PC-9 (cell line): ENCODE results near the gene ACTG1. TPM values are rescaled to one million over a fixed set of nuclear protein-coding genes. Genes with fewer than 3 reads are reported as not detected.

Experiments used
- BruUV-seq: library from RNA; stranded (reverse); fragments of 400-500 nt; replicated peaks from 2 replicates; lab custom pipeline; 2021; lab: Mats Ljungman, UMichigan
- CTCF ChIA-PET: fragments of 300-600 bp; sonication (Branson Sonifier 250); formaldehyde crosslinking; loops from one replicate; lab custom pipeline; 2022; ENCODE audit warnings: antibody characterized with exemption; lab: Charles Lee
- POLR2A ChIA-PET: fragments of 300-600 bp; sonication (Branson Sonifier 250); formaldehyde crosslinking; loops from one replicate; lab custom pipeline; 2022; ENCODE audit warnings: antibody characterized with exemption; ENCODE audit not compliant: unreplicated experiment; lab: Charles Lee
- DNase-seq, 2 experiments: peaks; one replicate each; pipeline versions ENCODE4 v3.0.0 to v3.0.0-alpha.2; 2015 to 2022; ENCODE audit warnings: mixed read lengths in 1 of 2
- H2AFZ ChIP-seq: fragments of 200-600 bp; sonication (generic); 2 replicates; pipeline ENCODE4 v1.8.1; 2017; ENCODE audit warnings: antibody characterized with exemption
- H3F3A ChIP-seq: fragments of 200-600 bp; sonication (generic); 2 replicates; pipeline ENCODE4 v1.8.1; 2017; ENCODE audit warnings: antibody characterized with exemption, mild to moderate bottlenecking, low read depth; ENCODE audit not compliant: insufficient read depth
- H3K27ac ChIP-seq: fragments of 200-600 bp; sonication (generic); 2 replicates; pipeline ENCODE4 v1.6.1; 2016; ENCODE audit warnings: mixed run types
- H3K27me3 ChIP-seq: fragments of 200-600 bp; sonication (generic); 2 replicates; pipeline ENCODE4 v1.6.1; 2016; ENCODE audit warnings: low read depth, mixed run types; ENCODE audit not compliant: insufficient read depth
- H3K36me3 ChIP-seq: fragments of 200-600 bp; sonication (generic); 2 replicates; pipeline ENCODE4 v1.6.1; 2016; ENCODE audit warnings: low read depth, mixed run types
- H3K4me1 ChIP-seq: fragments of 200-600 bp; sonication (generic); replicated peaks from 2 replicates; pipeline ENCODE4 v1.6.1; 2016; ENCODE audit warnings: mixed run types; ENCODE audit not compliant: insufficient read depth
- H3K4me2 ChIP-seq: fragments of 200-600 bp; sonication (generic); 2 replicates; pipeline ENCODE4 v1.6.1; 2017; ENCODE audit warnings: mixed run types
- H3K4me3 ChIP-seq: fragments of 200-600 bp; sonication (generic); 2 replicates; pipeline ENCODE4 v1.6.1; 2016; ENCODE audit warnings: mixed run types
- H3K79me2 ChIP-seq: fragments of 200-600 bp; sonication (generic); 2 replicates; pipeline ENCODE4 v1.6.1; 2017; ENCODE audit warnings: low read depth, mixed run types
- H3K9me2 ChIP-seq: fragments of 200-600 bp; sonication (generic); 2 replicates; pipeline ENCODE4 v1.8.1; 2017; ENCODE audit warnings: mild to moderate bottlenecking; ENCODE audit not compliant: insufficient read depth
- H3K9me3 ChIP-seq: fragments of 200-600 bp; sonication (generic); 2 replicates; pipeline ENCODE4 v1.8.1; 2016; ENCODE audit warnings: low read depth; ENCODE audit not compliant: insufficient read depth
- H4K20me1 ChIP-seq: fragments of 200-600 bp; sonication (generic); 2 replicates; pipeline ENCODE4 v1.8.1; 2017; ENCODE audit not compliant: insufficient read depth
- EZH2 ChIP-seq: fragments of 200-600 bp; sonication (generic); IDR thresholded peaks from 2 replicates; pipeline ENCODE4 v1.8.0; 2017; ENCODE audit warnings: antibody characterized with exemption, low read depth
- intact Hi-C: fragments of 100-400 bp; cut with micrococcal nuclease; formaldehyde crosslinking; loops from one replicate; pipeline ENCODE4 v1.10.0; 2022; ENCODE audit not compliant: unreplicated experiment
- total RNA-seq: library from RNA; stranded (reverse); gene quantifications from 2 replicates; pipeline ENCODE4 v1.2.3, GENCODE V29; 2021
- TF ChIP-seq, protein P1 (sequence below): fragments of 200-600 bp; sonication (generic); conservative IDR thresholded peaks from 2 replicates; pipeline ENCODE4 v1.6.1; 2017; ENCODE audit warnings: mixed run types, antibody characterized with exemption, mild to moderate bottlenecking, moderate library complexity

ACTG1 gene
- total RNA-seq, 1 experiment from 2014 or later = 3,629 TPM

- H3K79me2 ChIP-seq = no peaks in the 10 kb centered on the region
- no peak for TF ChIP-seq EZH2
- TF ChIP-seq, protein P1, sequence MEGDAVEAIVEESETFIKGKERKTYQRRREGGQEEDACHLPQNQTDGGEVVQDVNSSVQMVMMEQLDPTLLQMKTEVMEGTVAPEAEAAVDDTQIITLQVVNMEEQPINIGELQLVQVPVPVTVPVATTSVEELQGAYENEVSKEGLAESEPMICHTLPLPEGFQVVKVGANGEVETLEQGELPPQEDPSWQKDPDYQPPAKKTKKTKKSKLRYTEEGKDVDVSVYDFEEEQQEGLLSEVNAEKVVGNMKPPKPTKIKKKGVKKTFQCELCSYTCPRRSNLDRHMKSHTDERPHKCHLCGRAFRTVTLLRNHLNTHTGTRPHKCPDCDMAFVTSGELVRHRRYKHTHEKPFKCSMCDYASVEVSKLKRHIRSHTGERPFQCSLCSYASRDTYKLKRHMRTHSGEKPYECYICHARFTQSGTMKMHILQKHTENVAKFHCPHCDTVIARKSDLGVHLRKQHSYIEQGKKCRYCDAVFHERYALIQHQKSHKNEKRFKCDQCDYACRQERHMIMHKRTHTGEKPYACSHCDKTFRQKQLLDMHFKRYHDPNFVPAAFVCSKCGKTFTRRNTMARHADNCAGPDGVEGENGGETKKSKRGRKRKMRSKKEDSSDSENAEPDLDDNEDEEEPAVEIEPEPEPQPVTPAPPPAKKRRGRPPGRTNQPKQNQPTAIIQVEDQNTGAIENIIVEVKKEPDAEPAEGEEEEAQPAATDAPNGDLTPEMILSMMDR = peak; percentile 56
- no peak overlapping the region for H3K4me3 ChIP-seq
- H3K4me1 ChIP-seq = no peaks in the 10 kb centered on the region
- no peaks in the 10 kb centered on the region for H3K36me3 ChIP-seq
- BruUV-seq = no TSS peak
- peak in 1 of 2 experiments; percentile 42 for DNase-seq
- no peaks in the 10 kb centered on the region for H4K20me1 ChIP-seq
- no peak overlapping the region for H3K4me2 ChIP-seq
- CTCF ChIA-PET = no interaction called here
- H3K9me3 ChIP-seq = no peaks in the 10 kb centered on the region
- intact Hi-C loops = no loop called here
- H3K27ac ChIP-seq = no peak overlapping the region
- no peak overlapping the region for H2AFZ ChIP-seq
- H3F3A ChIP-seq = no peaks in the 10 kb centered on the region
- no peaks in the 10 kb centered on the region for H3K9me2 ChIP-seq
- POLR2A ChIA-PET = no interaction called here
- no peaks in the 10 kb centered on the region for H3K27me3 ChIP-seq
These were observed 24.8 kb upstream of the ACTG1 start for GRCh38 chr17:81537343-81537855.

GRCh38 chr17:81536299-81537290, 24.0 kb upstream of the ACTG1 start:
- no peak for DNase-seq
- H3K4me1 ChIP-seq = no peaks in the 10 kb centered on the region
- no peak overlapping the region for H3K4me2 ChIP-seq
- TF ChIP-seq, protein P1 = no peak
- TF ChIP-seq EZH2 = no peak
- no peak overlapping the region for H3K27ac ChIP-seq
- H4K20me1 ChIP-seq = no peaks in the 10 kb centered on the region
- no peaks in the 10 kb centered on the region for H3K9me2 ChIP-seq
- H2AFZ ChIP-seq = no peak overlapping the region
- H3K27me3 ChIP-seq = no peaks in the 10 kb centered on the region
- no peaks in the 10 kb centered on the region for H3F3A ChIP-seq
- intact Hi-C loops = no loop called here
- H3K4me3 ChIP-seq = no peak overlapping the region
- H3K36me3 ChIP-seq = no peaks in the 10 kb centered on the region
- POLR2A ChIA-PET = no interaction called here
- CTCF ChIA-PET = interaction anchor here (0.7 kb wide), 1 partner anchor 434 kb away, joined by 13 read pairs; no protein-coding TSS in a partner anchor
- no TSS peak for BruUV-seq
- no peaks in the 10 kb centered on the region for H3K9me3 ChIP-seq
- no peaks in the 10 kb centered on the region for H3K79me2 ChIP-seq

- H3K36me3 ChIP-seq = no peaks in the 10 kb centered on the region
- H3K27ac ChIP-seq = no peak overlapping the region
- H3K79me2 ChIP-seq = no peaks in the 10 kb centered on the region
- no peak for DNase-seq
- H3K4me1 ChIP-seq = no peaks in the 10 kb centered on the region
- H3K27me3 ChIP-seq = no peaks in the 10 kb centered on the region
- H3K9me3 ChIP-seq = no peaks in the 10 kb centered on the region
- ChIA-PET CTCF (interaction anchor here (0.7 kb wide), 1 partner anchor 433 kb away, joined by 13 read pairs; no protein-coding TSS in a partner anchor), POLR2A (no interaction called here)
- H3K4me3 ChIP-seq = no peak overlapping the region
- no peak overlapping the region for H3K4me2 ChIP-seq
- H4K20me1 ChIP-seq = no peaks in the 10 kb centered on the region
- H2AFZ ChIP-seq = no peak overlapping the region
- intact Hi-C loops = no loop called here
- no TSS peak for BruUV-seq
- no peaks in the 10 kb centered on the region for H3F3A ChIP-seq
- no peak for TF ChIP-seq EZH2
- TF ChIP-seq, protein P1 = no peak
- no peaks in the 10 kb centered on the region for H3K9me2 ChIP-seq
These were observed 23.1 kb upstream of the ACTG1 start for GRCh38 chr17:81535480-81536298.
